ENCODE results near the gene CNOT6. TPM values are rescaled to one million over a fixed set of nuclear protein-coding genes. Genes with fewer than 3 reads are reported as not detected.

The CNOT6 gene
- total RNA-seq, 3 donors from 2014 or later, result 9.8 to 26.2 (median 19.0) TPM

DNA sequence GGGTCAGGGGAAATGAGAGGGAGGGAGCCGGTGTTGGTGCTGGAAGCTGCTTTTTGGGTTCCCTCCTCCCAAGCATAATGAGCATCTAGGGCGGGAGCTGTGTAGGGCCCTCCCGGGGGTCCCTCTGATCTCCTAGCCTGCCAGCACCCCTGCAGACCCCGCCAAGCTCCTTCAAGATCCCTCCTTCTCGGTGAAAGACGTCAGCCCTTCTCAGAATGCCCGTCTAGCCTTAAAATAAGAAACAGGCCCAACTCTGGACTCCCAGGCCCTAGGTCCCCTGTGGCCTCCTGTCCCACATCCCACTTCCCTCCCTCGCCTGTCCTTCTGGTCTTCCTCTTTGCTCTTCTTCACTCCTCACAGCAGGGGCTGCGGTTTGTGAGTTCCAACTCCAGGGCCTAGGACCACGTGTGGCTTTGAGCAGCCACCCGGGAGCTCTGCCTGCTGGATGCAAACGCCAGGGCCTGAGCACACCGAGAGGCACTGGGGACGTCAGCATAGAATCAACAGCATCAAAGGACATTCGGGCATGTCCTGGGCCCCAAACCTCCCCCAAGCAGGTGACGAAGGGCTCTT lies 105.9 kb downstream of the CNOT6 start:
- intact Hi-C loops (cut with DNase I; ENCODE audit: low total_unique reads), result no loop called here
- no peaks in the 10 kb centered on the region for H3K4me1 ChIP-seq
- TF ChIP-seq, protein P1, sequence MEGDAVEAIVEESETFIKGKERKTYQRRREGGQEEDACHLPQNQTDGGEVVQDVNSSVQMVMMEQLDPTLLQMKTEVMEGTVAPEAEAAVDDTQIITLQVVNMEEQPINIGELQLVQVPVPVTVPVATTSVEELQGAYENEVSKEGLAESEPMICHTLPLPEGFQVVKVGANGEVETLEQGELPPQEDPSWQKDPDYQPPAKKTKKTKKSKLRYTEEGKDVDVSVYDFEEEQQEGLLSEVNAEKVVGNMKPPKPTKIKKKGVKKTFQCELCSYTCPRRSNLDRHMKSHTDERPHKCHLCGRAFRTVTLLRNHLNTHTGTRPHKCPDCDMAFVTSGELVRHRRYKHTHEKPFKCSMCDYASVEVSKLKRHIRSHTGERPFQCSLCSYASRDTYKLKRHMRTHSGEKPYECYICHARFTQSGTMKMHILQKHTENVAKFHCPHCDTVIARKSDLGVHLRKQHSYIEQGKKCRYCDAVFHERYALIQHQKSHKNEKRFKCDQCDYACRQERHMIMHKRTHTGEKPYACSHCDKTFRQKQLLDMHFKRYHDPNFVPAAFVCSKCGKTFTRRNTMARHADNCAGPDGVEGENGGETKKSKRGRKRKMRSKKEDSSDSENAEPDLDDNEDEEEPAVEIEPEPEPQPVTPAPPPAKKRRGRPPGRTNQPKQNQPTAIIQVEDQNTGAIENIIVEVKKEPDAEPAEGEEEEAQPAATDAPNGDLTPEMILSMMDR (IDR thresholded peaks at IDR 0.05), result no peak
- no peak for TF ChIP-seq POLR2AphosphoS5 (IDR thresholded peaks at IDR 0.05)
- TF ChIP-seq POLR2A (IDR thresholded peaks at IDR 0.05), result no peak
- H3K36me3 ChIP-seq, result no peaks in the 10 kb centered on the region
- H3K4me3 ChIP-seq, result no peak overlapping the region
- no peaks in the 10 kb centered on the region for H3K27me3 ChIP-seq
- DNase-seq (ENCODE audit: low spot score in 2 of 2), result peak in 1 of 2 donors; percentile 35
- no peaks in the 10 kb centered on the region for H3K9me3 ChIP-seq
- no peak overlapping the region for H3K27ac ChIP-seq

DNA sequence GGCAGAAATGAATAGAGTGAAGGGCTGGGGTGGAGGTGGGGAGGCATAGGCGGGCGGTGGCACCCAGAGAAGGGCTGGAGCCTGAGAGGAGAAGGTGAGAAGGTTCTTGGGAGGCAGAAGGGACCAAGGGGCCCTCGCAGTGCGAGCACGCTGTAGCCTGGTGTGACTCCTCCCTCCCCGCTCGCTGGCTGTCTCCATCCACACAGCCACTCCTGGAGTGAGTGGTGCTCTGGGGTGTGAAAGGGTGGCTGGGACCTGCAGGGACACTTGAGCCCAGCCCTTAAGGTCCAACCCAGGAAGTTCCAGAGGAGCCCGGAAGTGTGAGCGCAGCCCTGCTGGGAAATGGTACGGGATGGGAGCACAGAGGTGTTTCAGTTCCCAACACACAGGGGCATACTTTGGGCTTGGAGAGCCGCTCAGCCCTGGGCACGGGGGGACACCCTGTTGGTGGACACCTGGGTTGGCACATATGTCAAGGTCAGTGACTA lies 106.4 kb downstream of the CNOT6 start:
- Histone ChIP-seq H3K27ac (no peak overlapping the region), H3K4me1 (no peaks in the 10 kb centered on the region), H3K9me3 (no peaks in the 10 kb centered on the region), H3K36me3 (no peaks in the 10 kb centered on the region), H3K4me3 (no peak overlapping the region), H3K27me3 (no peaks in the 10 kb centered on the region)
- intact Hi-C loops (cut with DNase I; ENCODE audit: low total_unique reads), result no loop called here
- peak in 1 of 2 donors; percentile 35 for DNase-seq (ENCODE audit: low spot score in 2 of 2)
- TF ChIP-seq POLR2A (IDR thresholded peaks at IDR 0.05) (no peak), POLR2AphosphoS5 (IDR thresholded peaks at IDR 0.05) (no peak)
- TF ChIP-seq, protein P1 (IDR thresholded peaks at IDR 0.05), result no peak

DNA sequence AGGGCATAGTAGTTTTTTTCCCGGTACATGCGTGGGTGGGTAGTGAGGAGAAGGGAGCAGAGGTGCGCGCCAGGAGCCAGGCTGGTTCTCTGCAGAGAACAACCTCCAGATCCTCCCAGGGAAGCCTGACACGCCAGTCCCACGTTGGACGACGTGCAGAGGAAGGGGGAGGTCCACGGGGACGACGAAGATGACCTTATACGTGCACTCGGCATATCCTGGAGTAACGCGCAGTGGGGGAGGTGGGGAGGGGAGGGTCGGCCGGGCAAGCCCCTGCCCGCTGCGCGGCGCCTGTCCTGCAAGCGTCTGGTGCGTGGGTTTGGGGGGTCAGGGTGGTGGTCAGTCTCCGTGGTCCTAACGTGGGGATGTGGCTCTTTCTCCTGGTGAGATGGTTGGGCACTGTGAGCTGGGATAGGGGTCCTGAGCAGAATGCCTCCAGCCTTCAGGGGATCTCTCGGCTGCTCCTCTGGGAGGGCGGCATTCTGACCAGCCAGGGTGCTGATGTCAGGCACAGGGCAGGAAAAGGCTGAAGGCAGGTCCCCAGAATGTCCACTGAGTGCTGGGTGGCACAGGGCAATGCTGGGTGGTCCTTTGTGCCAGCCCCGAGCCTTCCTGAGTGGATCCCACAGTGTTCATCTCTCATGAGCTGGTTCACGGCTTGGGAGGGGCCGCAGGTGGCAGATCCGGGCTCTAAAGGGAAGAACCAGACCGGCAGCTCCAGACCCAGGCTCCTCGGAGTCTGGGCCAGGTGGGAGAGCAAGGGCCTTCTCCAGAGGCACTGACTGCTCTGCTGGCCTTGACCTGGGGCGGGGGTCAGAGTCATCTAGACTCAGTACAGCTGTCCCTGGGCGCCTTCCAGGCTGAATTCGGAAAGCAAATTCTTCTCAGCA lies 107.7 kb downstream of the CNOT6 start:
- TF ChIP-seq, protein P1 (IDR thresholded peaks at IDR 0.05), result no peak
- TF ChIP-seq POLR2A (IDR thresholded peaks at IDR 0.05) (no peak), POLR2AphosphoS5 (IDR thresholded peaks at IDR 0.05) (no peak)
- Histone ChIP-seq H3K36me3 (no peaks in the 10 kb centered on the region), H3K27ac (no peak overlapping the region), H3K4me3 (no peak overlapping the region), H3K4me1 (no peaks in the 10 kb centered on the region), H3K27me3 (no peaks in the 10 kb centered on the region), H3K9me3 (no peaks in the 10 kb centered on the region)
- peak in 1 of 2 donors; percentile 39 for DNase-seq (ENCODE audit: low spot score in 2 of 2)
- intact Hi-C loops (cut with DNase I; ENCODE audit: low total_unique reads), result no loop called here

DNA sequence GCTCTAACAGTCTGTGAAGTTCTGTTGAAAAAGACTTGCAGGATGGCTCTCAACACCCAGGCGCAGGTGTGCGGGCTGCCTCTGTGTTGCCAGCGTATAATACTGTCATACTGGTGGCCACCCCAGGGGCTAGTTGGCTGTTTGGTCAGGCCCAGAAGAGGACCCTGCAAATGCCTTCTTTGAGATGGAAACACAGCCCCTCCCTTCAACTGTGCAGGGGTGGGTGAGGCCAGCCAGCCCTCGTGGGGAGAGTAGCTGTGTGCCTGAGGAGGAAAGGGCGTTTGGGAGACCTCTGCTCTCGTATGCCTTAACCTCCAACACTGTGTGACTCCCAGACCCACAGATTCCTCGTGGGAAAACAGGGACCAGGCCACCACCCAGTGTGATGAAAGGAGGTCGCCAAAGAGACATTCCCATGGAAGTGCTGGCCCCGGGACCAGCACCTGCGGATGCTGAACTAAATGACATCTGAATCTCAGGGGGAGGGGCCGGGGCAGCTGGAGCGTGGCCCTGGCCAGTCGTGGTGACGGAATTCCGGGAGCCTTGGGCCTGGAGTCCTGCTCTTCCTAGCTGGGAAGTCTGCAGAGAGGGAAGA lies 108.4 kb downstream of the CNOT6 start:
- TF ChIP-seq POLR2AphosphoS5 (IDR thresholded peaks at IDR 0.05), result no peak
- Histone ChIP-seq H3K27ac (no peak overlapping the region), H3K27me3 (no peaks in the 10 kb centered on the region), H3K36me3 (no peaks in the 10 kb centered on the region), H3K9me3 (no peaks in the 10 kb centered on the region), H3K4me1 (no peaks in the 10 kb centered on the region), H3K4me3 (no peak overlapping the region)
- peak in 1 of 2 donors; percentile 40 for DNase-seq (ENCODE audit: low spot score in 2 of 2)
- intact Hi-C loops (cut with DNase I; ENCODE audit: low total_unique reads), result no loop called here

DNA sequence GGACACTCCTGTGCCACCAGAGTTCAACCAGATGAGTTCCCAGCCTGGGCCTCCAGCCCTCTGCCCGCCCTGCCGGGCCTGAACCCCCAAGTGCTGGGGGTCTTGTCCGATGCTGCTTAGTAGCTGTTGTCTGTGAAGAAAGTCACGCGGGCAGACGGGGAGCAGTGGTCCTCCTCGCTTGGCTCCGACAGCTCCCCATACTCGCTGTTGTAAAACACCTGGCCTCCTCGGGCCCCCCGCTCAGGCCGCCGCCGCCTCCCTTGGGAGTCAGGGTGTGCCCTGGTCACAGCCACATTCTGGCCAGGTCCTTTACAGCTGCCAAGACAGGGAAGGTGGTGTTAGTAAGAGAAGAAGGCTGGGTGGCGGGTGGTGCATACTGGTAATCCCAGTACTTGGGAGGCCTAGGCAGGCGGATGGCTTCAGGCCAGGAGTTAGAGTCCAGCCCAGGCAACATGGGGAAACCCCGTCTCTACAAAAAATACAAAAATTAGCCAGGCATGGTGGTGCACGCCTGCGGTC lies 109.0 kb downstream of the CNOT6 start:
- Histone ChIP-seq H3K9me3 (no peaks in the 10 kb centered on the region), H3K27me3 (no peaks in the 10 kb centered on the region), H3K36me3 (no peaks in the 10 kb centered on the region), H3K4me3 (no peak overlapping the region), H3K4me1 (no peaks in the 10 kb centered on the region), H3K27ac (no peak overlapping the region)
- intact Hi-C loops (cut with DNase I; ENCODE audit: low total_unique reads), result no loop called here
- DNase-seq (ENCODE audit: low spot score in 2 of 2), result no peak
- TF ChIP-seq, protein P1 (IDR thresholded peaks at IDR 0.05), result no peak
- no peak for TF ChIP-seq POLR2AphosphoS5 (IDR thresholded peaks at IDR 0.05)
- no peak for TF ChIP-seq POLR2A (IDR thresholded peaks at IDR 0.05)
